ENCODE measurements around the gene ACADVL.

The ACADVL gene

DNA sequence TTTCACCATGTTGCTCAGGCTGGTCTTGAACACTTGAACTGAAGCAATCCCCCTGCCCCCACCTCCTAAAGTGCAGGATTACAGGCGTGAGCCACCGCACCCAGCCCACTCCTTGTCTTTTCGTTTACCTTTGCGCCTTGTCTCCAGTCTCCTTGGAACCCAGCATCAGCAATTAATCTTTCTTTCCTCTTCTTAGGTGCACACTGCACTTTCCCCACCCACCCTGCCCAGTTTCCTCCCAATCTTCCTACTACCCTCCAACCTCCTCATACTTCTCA lies 44.0 kb downstream of the ACADVL start:
- Histone ChIP-seq H3K79me2 (peaks cover 11% of the 10 kb centered on the region), H3K9me3 (ENCODE audit: control insufficient read depth, low read length) (no peaks in the 10 kb centered on the region), H3K4me1 (peaks cover 15% of the 10 kb centered on the region), H3K27ac (no peak overlapping the region), H3K4me2 (ENCODE audit: low read length) (peak overlapping the region; percentile 99), H3K9ac (no peak overlapping the region), H2AFZ (no peak overlapping the region), H3K36me3 (ENCODE audit: control insufficient read depth, insufficient read depth, low read length) (no peaks in the 10 kb centered on the region), H3K4me3 (ENCODE audit: low read depth, low read length) (no peak overlapping the region), H3K27me3 (ENCODE audit: control insufficient read depth, insufficient read depth, low read length) (no peaks in the 10 kb centered on the region)
- TF ChIP-seq, protein P1, sequence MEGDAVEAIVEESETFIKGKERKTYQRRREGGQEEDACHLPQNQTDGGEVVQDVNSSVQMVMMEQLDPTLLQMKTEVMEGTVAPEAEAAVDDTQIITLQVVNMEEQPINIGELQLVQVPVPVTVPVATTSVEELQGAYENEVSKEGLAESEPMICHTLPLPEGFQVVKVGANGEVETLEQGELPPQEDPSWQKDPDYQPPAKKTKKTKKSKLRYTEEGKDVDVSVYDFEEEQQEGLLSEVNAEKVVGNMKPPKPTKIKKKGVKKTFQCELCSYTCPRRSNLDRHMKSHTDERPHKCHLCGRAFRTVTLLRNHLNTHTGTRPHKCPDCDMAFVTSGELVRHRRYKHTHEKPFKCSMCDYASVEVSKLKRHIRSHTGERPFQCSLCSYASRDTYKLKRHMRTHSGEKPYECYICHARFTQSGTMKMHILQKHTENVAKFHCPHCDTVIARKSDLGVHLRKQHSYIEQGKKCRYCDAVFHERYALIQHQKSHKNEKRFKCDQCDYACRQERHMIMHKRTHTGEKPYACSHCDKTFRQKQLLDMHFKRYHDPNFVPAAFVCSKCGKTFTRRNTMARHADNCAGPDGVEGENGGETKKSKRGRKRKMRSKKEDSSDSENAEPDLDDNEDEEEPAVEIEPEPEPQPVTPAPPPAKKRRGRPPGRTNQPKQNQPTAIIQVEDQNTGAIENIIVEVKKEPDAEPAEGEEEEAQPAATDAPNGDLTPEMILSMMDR (IDR thresholded peaks at IDR 0.05), result no peak

DNA sequence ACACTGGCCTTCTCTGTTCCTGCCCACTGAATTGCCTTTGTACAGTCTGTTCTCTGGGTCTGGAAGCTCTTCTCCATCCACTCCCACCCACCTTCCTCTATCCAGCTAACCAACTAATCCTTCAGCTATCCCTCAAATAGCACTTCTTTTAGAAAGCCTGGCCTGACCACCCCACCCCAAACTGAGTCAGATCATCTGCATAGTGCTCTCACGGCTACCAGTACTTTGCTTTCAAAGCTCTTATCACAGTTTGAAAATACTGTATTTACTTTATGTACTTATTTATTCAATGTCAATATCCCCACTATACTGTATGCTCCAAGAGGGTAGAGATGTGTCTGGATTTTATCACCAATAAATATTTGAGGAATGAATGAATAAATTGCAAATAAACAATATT lies 47.0 kb downstream of the ACADVL start:
- Histone ChIP-seq H3K27ac (no peak overlapping the region), H3K4me3 (ENCODE audit: low read depth, low read length) (no peak overlapping the region), H3K9ac (no peak overlapping the region), H3K36me3 (ENCODE audit: control insufficient read depth, insufficient read depth, low read length) (no peaks in the 10 kb centered on the region), H3K4me2 (ENCODE audit: low read length) (no peak overlapping the region), H3K4me1 (peaks cover 9% of the 10 kb centered on the region), H2AFZ (no peak overlapping the region), H3K79me2 (no peaks in the 10 kb centered on the region), H3K27me3 (ENCODE audit: control insufficient read depth, insufficient read depth, low read length) (no peaks in the 10 kb centered on the region), H3K9me3 (ENCODE audit: control insufficient read depth, low read length) (no peaks in the 10 kb centered on the region)
- TF ChIP-seq, protein P1 (IDR thresholded peaks at IDR 0.05), result no peak

Data from parathyroid adenoma (tissue), 2 donors.